Kidney capillary endothelial cell (primary cell): Measurements from ENCODE around the gene PTPRE.

Source experiments
- DNase-seq: peaks from one replicate; pipeline ENCODE4 v3.0.0-alpha.2; 2018; ENCODE audit warnings: low spot score

Gene PTPRE

DNA sequence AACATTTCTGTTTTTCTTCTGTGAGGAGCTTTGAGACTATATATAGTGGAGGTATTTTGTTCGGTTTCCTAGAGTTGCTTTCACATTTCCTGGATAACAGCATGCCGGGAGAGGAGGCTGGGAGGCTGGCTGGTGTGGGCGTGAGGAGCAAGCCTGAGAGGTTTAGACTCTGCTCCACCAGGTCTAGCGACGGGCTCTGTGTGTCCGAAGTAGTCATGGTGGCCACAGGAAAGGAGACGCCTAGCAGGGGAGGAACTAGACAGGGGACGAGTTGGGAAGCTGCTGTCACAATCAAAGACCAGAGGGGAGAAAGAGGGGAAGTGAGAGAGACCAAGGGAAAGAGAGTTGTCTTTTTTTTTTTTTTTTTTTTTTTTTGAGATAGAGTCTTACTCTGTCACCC lies 19.6 kb downstream of the PTPRE start:
- peak; percentile 62 for DNase-seq

DNA sequence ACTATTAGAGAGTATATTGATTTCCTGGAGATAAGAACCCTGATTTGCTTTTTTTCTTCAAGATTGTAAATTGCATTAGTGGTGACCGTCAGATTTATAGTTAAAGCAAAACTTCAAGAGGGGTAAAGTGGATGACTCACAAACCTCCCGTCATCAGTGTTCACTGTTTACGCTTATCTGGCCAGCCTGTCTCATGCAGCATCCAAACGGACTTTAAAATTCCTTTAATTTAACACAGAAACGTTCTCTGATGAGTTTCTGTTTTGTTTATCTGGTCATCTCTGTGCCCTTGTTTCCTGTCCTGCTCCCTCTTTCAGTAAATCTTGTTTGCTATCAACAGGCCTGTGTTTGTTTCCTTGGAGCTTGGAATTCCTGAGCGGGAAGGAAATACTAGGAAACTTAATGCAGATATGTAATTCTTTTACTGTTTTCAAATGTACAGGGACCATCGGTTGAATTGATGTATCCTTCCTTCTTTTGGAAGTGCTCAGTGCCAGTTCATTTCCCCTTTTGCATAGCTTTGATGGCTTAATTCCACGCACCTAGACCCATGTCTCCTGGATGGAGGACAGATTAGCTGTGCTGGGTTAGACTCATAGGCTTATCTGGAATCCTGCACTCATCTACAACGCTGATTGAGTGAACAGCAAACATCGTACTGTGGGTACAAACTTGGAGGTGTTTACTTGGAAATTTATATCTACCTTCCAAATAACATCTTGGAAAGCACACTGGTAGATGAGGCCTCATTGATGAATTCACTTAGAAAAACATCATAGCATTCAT lies 21.3 kb downstream of the PTPRE start:
- peak; percentile 38 for DNase-seq

DNA sequence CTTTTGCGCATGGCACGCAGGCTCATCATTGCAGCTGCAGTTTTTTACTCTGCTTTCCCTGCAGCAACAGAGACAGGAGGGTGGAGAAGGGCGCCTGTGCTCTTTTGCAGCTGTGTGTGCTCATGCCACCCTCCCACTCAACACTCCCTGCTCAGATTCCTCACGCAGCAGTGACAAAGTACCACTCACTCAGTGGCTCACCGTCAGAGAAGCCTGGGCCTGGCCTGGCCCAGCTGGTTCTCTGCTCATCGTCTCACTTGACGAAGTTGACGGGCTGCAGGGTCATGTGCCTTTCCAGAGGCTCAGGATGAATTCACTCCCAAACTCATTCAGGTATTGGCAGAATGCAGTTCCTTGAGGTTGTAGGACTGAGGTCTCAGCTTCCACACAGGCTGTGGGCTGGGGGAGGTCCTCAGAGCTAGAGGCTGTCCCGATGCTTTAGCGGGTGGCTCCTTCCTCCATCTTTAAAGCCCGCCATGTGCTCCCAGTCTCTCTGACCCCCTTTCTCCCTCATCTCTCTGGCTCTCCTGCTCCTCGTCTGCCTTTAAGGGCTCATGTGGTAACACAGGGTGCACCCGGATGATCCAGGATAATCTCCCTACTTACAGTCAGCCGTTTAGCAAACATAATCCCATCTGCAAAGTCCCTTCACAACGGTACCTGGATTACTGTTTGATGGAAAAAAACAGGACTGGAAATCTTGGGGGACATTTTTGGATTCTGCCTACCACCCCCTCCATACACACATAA lies 25.8 kb downstream of the PTPRE start:
- no peak for DNase-seq

DNA sequence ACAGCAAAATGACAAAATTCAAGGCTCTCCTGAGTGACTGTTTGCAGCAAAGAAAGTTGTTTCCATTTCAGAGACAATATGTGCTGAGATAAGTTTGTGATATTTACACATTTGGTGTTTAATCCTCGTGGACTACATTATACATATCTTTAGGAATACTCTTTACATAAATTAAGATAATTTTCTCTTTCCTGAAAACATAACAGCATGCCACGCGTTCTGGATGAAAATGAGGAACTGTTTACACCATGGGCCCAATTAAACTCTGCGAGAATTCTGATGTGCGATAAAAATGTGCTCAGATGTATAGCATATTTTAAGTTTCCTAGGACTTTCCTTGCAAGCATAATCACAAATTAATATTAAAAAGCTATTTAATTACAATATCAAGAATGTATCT lies 26.4 kb downstream of the PTPRE start:
- DNase-seq, result no peak

DNA sequence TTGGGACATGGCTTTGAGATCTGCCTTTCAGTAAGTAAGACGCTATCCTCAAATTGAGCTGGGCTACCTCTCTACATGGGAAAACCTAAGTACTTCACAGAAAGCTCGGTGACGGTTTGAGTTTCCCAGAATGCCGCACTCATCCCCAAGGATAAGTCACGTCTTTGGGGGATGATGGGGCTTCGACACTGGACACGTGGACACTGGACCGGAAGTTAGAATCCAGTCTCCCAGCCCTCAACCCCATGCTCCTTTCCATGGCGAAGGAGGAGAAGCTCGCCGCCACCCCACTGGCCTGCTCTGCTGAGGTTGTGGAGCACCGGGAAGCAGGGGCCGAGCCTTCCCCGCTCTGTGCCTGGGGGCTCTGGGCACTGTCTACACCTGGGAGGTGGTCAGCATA lies 27.5 kb downstream of the PTPRE start:
- no peak for DNase-seq

DNA sequence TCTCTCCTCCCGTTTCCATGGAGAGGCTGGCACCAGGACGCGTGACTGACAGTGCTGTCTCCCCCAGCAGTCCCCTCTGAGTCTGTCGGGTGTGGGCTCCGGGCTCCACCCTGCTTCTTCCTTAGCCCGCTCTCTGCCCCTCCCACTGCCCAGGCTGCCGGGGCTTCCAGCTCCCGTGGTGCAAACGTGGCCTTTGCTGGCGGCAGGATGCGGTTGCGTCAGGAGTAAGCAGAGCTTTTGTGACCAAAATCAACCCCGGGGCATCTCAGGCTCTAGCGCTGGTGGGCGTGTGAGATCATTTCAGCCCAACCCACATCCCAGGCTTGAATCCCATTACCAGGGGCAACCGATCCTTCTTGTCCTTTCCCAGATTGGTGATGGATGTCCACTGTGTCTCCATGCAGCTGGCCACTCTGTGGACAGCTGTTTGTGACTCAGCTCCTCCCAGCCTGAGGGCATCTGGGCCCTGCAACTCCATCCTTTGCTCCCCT lies 28.2 kb downstream of the PTPRE start:
- DNase-seq, result no peak

DNA sequence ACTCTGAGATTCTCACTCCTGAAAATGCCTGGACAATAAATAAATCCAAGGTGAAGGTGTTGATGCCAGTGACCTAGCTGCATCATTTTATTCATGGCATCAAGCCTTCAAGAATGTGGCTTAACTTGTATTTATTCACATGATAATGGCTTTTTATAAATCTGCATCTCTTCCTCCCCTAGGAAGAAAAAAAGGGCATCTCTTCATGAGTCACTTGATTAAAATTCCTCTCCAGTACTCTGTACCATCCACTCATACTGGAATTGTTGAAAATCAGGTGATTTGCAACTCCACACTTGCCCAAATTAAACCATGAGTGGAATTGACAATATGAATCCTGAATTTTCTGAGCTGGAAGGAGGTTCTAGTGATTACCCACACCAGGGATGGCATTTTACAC lies 30.2 kb downstream of the PTPRE start:
- no peak for DNase-seq

DNA sequence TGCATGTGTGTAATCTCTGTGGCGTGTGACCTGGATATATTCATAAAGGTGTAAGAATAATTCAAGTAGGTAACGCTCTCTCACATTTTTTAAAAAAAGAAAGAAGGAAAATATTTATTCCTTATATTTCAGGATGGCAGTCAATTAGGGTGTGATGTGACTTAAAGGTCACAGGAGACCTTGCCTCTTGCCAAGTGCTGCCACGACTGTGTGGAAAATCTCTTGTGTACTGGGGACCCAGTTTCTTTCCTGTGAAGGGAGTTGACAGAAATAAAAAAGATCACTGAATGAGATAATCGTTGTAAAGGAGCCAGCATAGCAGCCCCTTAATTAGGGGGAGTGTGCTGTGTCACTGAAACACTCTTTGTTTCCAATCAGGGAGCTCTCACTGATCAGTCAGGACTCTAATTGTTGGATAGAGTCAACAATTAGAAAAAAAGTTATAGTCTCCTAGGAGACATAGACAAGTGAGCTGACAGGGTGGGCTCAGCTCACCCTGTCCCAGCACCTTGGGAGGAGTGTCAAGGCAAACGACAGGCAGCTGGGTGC lies 31.1 kb downstream of the PTPRE start:
- DNase-seq, result no peak

DNA sequence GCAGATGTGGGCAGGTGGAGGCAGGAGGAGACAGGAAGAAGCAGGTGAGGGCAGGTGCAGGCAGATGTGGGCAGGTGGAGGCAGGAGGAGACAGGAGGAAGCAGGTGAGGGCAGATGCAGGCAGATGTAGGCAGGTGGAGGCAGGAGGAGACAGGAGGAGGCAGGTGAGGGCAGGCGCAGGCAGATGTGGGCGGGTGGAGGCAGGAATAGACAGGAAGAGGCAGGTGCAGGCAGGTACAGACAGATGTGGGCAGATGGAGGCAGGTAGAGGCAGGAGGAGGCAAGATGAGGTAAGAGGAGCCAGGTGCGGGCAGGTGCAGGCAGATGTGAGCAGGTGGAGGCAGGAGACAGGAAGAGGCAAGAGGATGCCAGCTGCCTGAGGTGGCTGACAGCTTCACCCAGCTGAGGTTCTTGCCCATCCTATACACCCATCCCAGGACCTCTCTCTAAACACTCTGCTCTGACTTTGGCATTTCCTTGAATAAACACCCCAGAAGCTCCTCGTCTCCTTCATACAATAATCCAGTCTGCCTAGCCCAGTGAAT lies 33.0 kb downstream of the PTPRE start:
- DNase-seq, result no peak

DNA sequence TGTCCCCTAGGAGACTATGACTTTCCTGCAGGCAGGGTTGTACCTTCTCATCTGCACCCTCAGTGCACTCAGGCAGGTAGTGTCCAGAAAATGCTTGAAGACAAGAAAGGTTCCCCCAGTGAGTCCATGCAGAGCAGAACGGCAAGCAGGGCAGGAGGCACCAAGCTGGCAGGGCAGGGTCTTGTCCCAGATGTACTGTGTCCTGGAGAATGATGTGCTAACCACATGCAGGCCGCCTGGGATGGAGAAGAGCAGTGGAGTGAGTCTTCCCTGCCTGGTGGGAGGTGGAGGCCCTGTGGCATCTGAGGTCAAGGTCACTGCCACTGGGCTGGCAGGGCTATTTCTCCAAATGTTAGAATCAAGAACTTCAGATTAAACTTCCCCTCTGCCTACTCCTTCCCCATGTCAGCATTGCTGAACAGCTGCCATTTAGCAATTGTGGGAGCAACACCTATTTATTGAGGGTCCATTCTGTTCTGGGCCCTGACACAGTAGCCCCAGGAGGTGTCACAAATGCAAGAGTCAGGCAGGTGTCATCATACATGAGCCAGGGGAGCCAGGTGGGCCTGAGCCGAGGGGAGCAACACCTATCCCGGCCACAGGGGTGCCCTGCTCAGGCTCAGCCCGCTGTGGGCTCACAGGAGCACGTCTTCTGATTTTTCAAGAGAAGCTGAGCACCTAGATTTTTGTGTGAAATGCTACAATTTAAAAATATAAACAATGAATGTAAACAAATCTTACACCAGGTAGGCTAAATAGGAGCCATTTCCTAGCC lies 34.1 kb downstream of the PTPRE start:
- DNase-seq, result no peak

DNA sequence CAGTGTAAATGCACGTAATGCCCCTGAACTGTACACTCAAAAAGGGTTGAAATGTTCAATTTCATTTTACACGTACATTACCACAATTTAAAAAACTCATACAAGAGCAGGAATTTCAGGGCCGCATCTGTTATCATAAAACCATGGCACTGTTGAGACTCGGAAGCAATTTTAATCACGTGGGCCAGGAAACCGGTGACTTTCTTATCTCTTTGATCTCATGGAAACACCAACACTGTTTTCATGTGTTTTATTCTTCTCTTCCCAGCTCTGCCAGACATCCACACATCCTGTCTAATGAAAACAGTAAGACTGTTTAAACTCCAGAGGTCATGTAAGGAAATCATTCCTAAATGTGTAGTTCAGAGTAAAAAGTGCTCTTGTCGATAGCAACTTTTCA lies 35.9 kb downstream of the PTPRE start:
- no peak for DNase-seq

DNA sequence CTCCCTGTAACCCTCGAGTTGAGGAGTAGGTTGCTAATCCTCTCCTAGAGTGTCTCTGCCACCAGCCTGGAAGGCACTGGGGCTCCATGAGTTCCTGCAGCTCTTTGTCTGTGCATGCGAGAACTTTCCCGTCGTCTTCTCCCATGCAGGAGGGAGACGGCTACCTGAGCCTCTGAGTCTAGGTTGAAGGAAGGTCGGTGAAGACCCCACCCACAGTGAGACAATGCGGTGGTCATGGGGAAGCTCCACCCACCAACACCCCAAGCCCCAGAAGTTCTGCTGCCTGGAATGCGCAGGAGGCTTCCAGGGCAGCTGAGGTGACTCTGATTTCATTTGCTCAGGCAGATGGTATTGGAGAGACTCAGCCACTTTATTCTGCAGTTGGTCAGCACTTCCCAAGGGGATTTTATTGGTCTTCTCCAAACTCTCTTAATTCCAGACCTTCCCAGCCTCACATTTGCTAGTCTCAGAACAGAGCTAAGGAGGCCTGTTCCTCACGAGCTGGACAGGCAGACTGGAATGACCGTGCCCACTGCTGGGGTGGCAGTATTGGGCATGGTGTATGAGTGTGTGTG lies 36.5 kb downstream of the PTPRE start:
- no peak for DNase-seq

DNA sequence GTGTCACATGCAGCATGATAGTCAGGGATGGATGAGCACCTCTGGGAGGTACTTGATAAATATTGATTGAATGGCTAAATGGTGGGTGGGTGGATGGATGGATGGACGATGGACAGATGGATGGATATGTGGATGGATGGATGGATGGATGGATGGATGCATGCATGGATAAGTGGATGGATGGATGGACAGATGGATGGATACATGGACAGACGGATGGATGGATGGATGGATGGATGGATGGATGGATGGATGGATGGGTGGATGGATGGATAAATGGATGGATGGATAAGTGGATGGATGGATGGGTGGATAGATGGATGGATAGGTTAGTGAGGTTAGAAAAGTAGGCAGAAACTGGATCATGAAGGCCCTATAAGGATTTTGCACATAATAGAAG lies 37.4 kb downstream of the PTPRE start:
- DNase-seq, result no peak

DNA sequence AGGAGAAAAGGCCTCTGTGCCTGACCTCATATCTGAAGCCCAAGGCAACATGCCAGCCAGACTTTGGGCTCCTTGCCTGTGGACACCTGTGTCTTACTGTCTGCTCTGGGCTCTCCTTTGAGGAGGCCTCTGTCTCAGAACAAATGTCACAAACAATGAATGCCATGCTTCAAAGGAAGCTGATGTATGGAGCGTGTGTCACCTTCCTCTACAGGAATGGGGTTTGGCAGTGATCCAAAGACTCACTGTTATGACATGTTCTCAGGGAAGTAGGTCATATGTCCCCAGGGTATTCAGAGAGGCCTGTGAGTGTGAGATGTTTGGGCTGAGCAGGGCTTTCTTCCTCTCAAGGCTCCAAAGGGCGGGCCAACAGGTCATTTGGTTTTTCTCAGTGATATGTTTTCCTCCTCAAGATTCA lies 38.4 kb downstream of the PTPRE start:
- DNase-seq, result peak; percentile 100

DNA sequence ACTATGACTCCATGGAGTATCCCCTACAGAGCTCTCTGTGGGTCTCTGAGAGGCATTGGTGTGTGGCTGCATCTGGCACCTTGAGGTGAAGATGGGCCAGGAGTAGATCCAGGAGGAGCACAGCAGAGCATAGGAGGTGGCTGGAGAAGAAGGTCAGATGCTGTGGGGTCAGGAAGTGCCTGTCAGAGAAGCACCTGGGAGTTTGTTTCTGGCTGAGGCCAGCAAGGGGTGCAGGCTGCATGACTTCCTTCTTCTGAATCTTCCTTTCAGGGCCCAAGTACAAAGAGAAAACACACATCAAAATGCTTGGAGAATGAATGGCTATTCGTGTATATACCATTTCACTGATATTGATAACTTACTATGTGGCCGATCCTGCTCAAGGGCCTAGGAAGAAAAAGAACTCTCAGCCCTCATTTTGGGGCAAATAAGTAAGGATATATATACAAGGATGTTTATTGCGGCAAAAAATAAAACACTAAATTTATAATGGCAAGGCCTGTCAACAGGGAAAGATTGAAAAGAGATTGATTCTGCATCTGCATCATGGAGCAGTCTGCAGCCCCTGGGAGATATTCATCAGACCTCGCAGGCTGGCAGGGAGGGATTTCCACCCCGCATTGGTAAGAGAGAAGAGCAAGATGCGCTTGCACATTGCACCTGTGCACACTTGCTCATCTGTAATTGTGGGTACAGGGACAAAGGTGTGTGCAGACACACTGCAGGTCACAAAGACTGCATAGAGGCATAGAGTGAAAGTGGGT lies 39.2 kb downstream of the PTPRE start:
- DNase-seq, result no peak

DNA sequence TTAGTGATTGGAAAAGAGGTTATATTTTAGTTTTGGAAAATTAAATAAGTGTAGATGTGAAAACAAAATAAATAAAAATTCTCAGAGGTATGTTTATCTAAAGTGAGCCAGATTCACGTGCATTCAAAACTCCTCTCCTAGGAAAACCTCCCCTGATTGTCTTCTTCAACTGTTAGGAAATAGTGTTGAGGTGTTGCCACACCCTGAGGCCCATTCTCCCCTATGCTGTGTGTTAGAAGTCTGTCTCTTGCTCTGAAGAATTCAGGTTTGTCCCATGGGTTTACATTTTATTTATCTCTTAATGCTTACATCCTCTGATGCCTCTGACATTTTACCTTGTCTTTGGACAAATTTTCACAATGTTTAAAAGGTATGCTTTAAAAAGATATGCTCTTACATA lies 40.3 kb downstream of the PTPRE start:
- no peak for DNase-seq

DNA sequence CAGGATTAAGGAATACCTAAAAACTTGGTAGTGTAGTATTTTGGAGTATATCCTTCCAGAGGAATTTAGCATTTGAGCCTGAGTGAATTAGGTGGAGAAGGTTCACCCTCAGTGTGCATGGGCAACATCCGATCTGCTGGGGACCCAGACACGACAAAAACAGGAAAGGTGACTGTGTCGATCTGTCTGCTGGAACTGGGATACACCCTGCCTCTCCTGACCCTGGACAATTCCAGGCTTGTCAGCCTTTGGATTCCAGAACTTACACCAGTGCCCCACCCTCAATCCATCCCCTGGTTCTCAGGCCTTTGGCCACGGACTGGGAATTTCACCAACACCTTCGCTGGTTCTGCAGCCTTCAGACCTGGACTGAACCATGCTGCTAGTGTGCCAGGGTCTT lies 41.9 kb downstream of the PTPRE start:
- peak; percentile 90 for DNase-seq

DNA sequence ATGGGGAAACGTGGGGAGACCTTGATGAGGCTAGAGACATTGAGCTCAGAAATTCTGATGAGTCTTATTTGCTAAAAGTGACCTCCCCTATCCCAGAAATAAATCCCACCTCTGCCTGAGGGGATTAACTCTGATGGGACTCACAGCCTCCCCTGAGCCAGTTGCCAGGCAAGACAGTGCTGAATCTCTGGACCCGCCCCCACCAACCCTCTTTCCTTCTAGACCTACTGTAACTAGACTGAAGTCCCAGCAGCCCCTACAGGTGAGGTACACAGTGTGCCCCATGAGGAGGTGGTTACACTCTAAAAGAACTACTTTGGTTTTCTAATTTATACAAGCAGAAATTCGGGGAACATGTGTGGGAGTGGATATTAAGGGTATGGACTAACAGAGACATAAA lies 42.9 kb downstream of the PTPRE start:
- DNase-seq, result no peak

DNA sequence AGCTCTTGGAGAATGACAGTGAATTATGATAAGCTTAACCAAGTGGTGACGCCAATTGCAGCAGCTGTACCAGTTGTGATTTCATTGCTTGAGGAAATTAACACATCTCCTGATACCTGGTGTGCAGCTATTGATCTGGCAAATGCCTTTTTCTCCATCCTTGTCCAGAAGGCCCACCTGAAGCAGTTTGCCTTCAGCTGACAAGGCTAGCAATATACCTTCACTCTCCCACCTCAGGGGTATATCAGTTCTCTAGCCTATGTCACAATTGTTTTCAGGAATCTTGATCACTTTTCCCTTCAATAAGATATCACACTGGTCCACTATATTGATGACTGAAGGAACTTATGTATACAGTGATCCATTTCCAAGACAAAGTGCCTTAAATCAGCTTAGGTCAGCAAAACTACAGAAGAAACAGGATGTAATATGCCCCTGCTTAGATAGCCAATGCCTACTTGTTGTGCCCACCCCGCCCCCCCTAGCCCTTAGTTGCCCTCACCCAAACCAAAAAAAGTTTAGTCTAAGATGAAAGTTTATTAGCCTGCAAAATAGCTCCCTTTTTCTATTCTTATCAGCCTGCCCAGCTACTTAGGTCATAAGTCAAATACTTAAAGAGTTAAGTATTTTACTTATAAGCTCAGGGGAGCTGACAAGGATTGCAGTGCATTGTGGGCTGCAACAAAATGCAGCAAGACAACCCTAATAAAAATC lies 45.1 kb downstream of the PTPRE start:
- DNase-seq, result no peak

DNA sequence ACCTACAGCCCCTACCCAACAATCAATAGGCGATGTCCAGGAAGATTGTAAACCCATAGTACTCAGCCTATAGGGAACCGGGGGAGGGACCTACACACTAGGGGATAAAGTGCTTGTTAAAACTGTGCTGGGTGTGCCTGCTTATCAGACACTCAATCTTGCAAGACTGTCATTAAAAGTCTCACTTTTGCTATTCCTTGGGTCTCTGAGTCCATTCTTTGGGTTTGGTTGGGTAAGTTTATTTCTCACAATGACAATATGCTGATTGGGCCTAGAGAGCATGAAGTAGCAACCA lies 45.6 kb downstream of the PTPRE start:
- no peak for DNase-seq

DNA sequence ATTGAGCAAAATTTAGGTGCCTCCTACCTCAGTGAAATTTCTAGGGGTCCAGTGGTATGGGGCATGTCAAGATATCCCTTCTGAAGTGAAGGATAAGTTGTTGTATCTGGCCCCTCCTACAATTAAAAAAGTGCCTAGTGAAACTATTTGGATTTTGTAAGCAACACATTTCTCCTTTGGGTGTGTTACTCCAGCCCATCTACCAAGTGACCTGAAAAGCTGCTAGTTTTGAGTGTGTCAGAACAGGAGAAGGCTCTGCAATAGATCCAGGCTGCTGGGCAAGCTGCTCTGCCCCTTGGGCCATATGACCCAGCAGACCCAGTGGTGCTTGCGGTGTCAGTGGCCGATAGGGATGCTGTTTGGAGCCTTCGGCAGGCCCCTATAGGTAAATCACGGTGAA lies 46.0 kb downstream of the PTPRE start:
- no peak for DNase-seq
